A549 (cell line): ENCODE results near the gene SRRT. TPM values are rescaled to one million over a fixed set of nuclear protein-coding genes. Genes with fewer than 3 reads are reported as not detected.

Experiments
- ATAC-seq, 2 experiments: fragments of 200-7000 bp in 1 of 2; fragments of >200 bp in 1 of 2; cut with Nextera tagmentation in 1 of 2; cut with Tn5 transposase in 1 of 2; 3 replicates each; pipeline versions ENCODE4 v1.8.0 to v1.9.1; 2018 to 2020; ENCODE audit warnings: mild to moderate bottlenecking in 1 of 2, moderate library complexity in 1 of 2
- CTCF ChIA-PET: fragments of 300-600 bp; sonication (Branson Sonifier 250); formaldehyde crosslinking; extraction: SDS; loops from one replicate; lab custom pipeline; 2021; ENCODE audit warnings: antibody characterized with exemption, inconsistent platforms; lab: Yijun Ruan, JAX
- POLR2A ChIA-PET: fragments of 350-600 bp; formaldehyde crosslinking; extraction: SDS; loops from one replicate; lab custom pipeline; 2021; ENCODE audit warnings: antibody characterized with exemption, inconsistent platforms; lab: Yijun Ruan, JAX
- DNase-seq, 2 experiments: peaks; one replicate each; pipeline versions ENCODE4 v3.0.0 to v3.0.0-alpha.2; 2011 to 2016; ENCODE audit warnings: low read depth in 1 of 2, low spot score in 1 of 2
- FAIRE-seq: peaks from 2 replicates; lab custom pipeline; 2011; peaks lifted over from hg19 to GRCh38; lab: Jason Lieb, UNC
- H3K27ac ChIP-seq, 2 experiments: fragments of >200 bp; sonication (Bioruptor Twin); formaldehyde crosslinking; 3 replicates each; pipeline ENCODE4 v1.5.1; 2016 to 2017
- H3K4me1 ChIP-seq: fragments of >200 bp; sonication (Bioruptor Twin); formaldehyde crosslinking; 3 replicates; pipeline ENCODE4 v1.6.1; 2016
- H3K4me2 ChIP-seq: fragments of >200 bp; sonication (Bioruptor Twin); formaldehyde crosslinking; 3 replicates; pipeline ENCODE4 v1.6.1; 2016
- H3K4me3 ChIP-seq: fragments of >200 bp; sonication (Bioruptor Twin); formaldehyde crosslinking; 3 replicates; pipeline ENCODE4 v1.5.1; 2016
- H3K9me3 ChIP-seq: fragments of >200 bp; sonication (Bioruptor Twin); formaldehyde crosslinking; 3 replicates; pipeline ENCODE4 v1.6.1; 2016
- BHLHE40 ChIP-seq: IDR thresholded peaks from 2 replicates; pipeline ENCODE4 v1.6.1; 2012; ENCODE audit warnings: low read depth, low read length, inconsistent platforms
- CBX8 ChIP-seq: fragments of 200-600 bp; sonication (generic); IDR thresholded peaks from 2 replicates; pipeline ENCODE4 v1.6.1; 2016
- EHF ChIP-seq: fragments of 250-450 bp; sonication (Bioruptor Pico); IDR thresholded peaks from 2 replicates; pipeline ENCODE4 v1.5.0; 2020; ENCODE audit warnings: mild to moderate bottlenecking
- EHMT2 ChIP-seq: fragments of 200-600 bp; sonication (generic); IDR thresholded peaks from 2 replicates; pipeline ENCODE4 v1.6.1; 2016; ENCODE audit warnings: antibody characterized with exemption, low read depth, mild to moderate bottlenecking, moderate library complexity
- HDAC2 ChIP-seq: fragments of 200-600 bp; sonication (generic); IDR thresholded peaks from 2 replicates; pipeline ENCODE4 v1.6.1; 2016
- HOXA7 ChIP-seq: fragments of 250-450 bp; sonication (Bioruptor Pico); IDR thresholded peaks from 2 replicates; pipeline ENCODE4 v1.5.0; 2020; ENCODE audit warnings: mild to moderate bottlenecking, moderate library complexity
- HOXB5 ChIP-seq: fragments of 250-450 bp; sonication (Bioruptor Pico); IDR thresholded peaks from 2 replicates; pipeline ENCODE4 v1.5.0; 2020; ENCODE audit warnings: mild to moderate bottlenecking, moderate library complexity
- MAX ChIP-seq: IDR thresholded peaks from 2 replicates; pipeline ENCODE4 v1.6.1; 2012
- MYC ChIP-seq: IDR thresholded peaks from 2 replicates; pipeline ENCODE4 v1.6.1; 2012; ENCODE audit warnings: mild to moderate bottlenecking, inconsistent platforms, low read length, improper control_type of control experiment, borderline replicate concordance
- NFE2L2 ChIP-seq: fragments of 150-350 bp; conservative IDR thresholded peaks from 2 replicates; pipeline ENCODE4 v1.6.1; 2014; ENCODE audit warnings: low read length
- NR3C1 ChIP-seq: fragments of >200 bp; sonication (Bioruptor Twin); formaldehyde crosslinking; IDR thresholded peaks from 3 replicates; pipeline ENCODE4 v1.6.1; 2017
- PBX3 ChIP-seq: IDR thresholded peaks from 2 replicates; pipeline ENCODE4 v1.6.1; 2012
- PHF8 ChIP-seq: fragments of 200-600 bp; sonication (generic); IDR thresholded peaks from 2 replicates; pipeline ENCODE4 v1.6.1; 2016; ENCODE audit warnings: low read depth, mild to moderate bottlenecking, antibody characterized with exemption, moderate library complexity, borderline replicate concordance
- POLR2A ChIP-seq: IDR thresholded peaks from 2 replicates; pipeline ENCODE4 v1.6.1; 2012; ENCODE audit warnings: mild to moderate bottlenecking, low read length
- POLR2AphosphoS2 ChIP-seq: conservative IDR thresholded peaks from 2 replicates; pipeline ENCODE4 v1.6.1; 2012; ENCODE audit warnings: low read length, improper control_type of control experiment, inconsistent platforms
- RFX5 ChIP-seq: fragments of 450-650 bp; IDR thresholded peaks from 2 replicates; pipeline ENCODE4 v1.7.1; 2014; ENCODE audit warnings: antibody characterized with exemption, mild to moderate bottlenecking, moderate library complexity
- RNF2 ChIP-seq: fragments of 200-600 bp; sonication (generic); IDR thresholded peaks from 2 replicates; pipeline ENCODE4 v1.6.1; 2016; ENCODE audit warnings: low read depth, mild to moderate bottlenecking, antibody characterized with exemption, moderate library complexity, borderline replicate concordance
- TP53 ChIP-seq: fragments of 250-450 bp; sonication (Bioruptor Pico); IDR thresholded peaks from 2 replicates; pipeline ENCODE4 v1.5.0; 2021; ENCODE audit warnings: mild to moderate bottlenecking, moderate library complexity
- ZFP36 ChIP-seq: fragments of 450-650 bp; IDR thresholded peaks from 2 replicates; pipeline ENCODE4 v1.6.1; 2014; ENCODE audit warnings: borderline replicate concordance; ENCODE audit not compliant: partially characterized antibody
- WGBS: methylation state at CpG from one replicate; pipeline ENCODE4 v1.1.6; 2017; ENCODE audit errors: missing lambda C conversion rate; 5-methylcytosine and 5-hydroxymethylcytosine counted together
- polyA plus RNA-seq, 4 experiments: library from polyadenylated mRNA; depleted of rRNA in 3 of 4; stranded (reverse); fragments of >200 nt; fragmentation: RNase III in 1 of 4; extraction: RNeasy Plus Mini Kit Qiagen cat#74134 plus additional on column Dnase treatment in 1 of 4; gene quantifications; 2 replicates in 3 of 4; 3 replicates in 1 of 4; pipeline ENCODE4 v1.2.3, GENCODE V29; 2011 to 2017
- TF ChIP-seq, protein P1 (sequence below): IDR thresholded peaks from 2 replicates; pipeline ENCODE4 v1.6.1; 2012; ENCODE audit warnings: low read depth, borderline replicate concordance
- TF ChIP-seq, protein P2 (sequence below): fragments of 250-450 bp; sonication (Bioruptor Pico); IDR thresholded peaks from 2 replicates; pipeline ENCODE4 v1.5.0; 2020; ENCODE audit warnings: low read depth, mild to moderate bottlenecking, moderate library complexity
- TF ChIP-seq, protein P3 (sequence below): fragments of >200 bp; sonication (Bioruptor Twin); formaldehyde crosslinking; IDR thresholded peaks from 3 replicates; pipeline ENCODE4 v1.6.1; 2016

SRRT gene
- polyA plus RNA-seq, 2 of the 4 experiments (the other 2 are of a cell fraction), result 49.9 to 194 TPM

DNA sequence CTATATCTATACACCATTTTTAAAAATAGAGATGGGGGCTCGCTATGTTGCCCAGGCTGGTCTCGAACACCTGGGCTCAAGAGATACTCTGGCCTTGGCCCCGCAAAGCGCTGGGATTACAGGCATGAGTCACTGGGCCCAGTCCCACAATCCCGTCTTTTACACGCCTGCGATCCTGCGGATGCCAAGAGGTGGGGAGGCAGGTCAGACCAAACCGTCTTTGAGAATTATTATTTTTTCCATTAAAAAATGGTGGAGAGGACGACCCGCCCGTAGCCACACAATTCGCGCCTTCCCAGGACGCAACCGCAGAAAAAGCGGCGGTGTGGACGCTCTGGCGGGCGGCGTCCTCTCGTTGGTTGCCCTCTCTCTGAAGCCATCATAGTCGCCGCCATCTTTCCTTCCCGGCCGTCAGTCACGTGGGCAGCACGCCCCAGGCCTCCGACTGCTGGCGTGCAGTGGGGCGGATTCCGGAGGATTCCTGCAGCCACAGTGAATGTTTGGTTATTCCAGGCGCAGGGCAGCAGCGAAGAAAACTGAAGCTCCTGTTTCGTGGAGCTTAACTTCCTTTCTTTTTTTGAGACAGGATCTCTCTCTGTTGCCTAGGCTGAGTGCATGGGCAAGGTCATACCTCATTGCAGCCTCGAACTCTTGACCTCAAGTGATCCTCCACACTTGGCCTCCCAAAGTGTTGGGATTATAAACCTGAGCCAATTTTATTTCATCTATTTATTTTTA, 37.6 kb upstream of the SRRT start (continued):
- TF ChIP-seq, protein P1, sequence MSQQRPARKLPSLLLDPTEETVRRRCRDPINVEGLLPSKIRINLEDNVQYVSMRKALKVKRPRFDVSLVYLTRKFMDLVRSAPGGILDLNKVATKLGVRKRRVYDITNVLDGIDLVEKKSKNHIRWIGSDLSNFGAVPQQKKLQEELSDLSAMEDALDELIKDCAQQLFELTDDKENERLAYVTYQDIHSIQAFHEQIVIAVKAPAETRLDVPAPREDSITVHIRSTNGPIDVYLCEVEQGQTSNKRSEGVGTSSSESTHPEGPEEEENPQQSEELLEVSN, result peak; percentile 96

- Histone ChIP-seq H3K9me3 (no peaks in the 10 kb centered on the region), H3K4me3 (no peak overlapping the region), H3K4me1 (peaks cover 14% of the 10 kb centered on the region), H3K27ac (no peak overlapping the region), H3K4me2 (no peak overlapping the region)
- DNase-seq, result no peak
- 91% methylated on average over 18 of the region's 18 CpGs for WGBS
- FAIRE-seq, result no peak
- ChIA-PET CTCF (interaction anchor here (1.2 to 1.9 kb wide), 2 partner anchors 39 to 135 kb away, joined by 3 to 5 read pairs; no protein-coding TSS in a partner anchor), POLR2A (no interaction called here)
- ATAC-seq, result no peak
- TF ChIP-seq, protein P2, sequence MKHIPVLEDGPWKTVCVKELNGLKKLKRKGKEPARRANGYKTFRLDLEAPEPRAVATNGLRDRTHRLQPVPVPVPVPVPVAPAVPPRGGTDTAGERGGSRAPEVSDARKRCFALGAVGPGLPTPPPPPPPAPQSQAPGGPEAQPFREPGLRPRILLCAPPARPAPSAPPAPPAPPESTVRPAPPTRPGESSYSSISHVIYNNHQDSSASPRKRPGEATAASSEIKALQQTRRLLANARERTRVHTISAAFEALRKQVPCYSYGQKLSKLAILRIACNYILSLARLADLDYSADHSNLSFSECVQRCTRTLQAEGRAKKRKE (CRISPR knock-in tag), result no peak
- TF ChIP-seq HOXA7 (CRISPR knock-in tag) (no peak), MYC (no peak), RNF2 (no peak), CBX8 (no peak), RFX5 (no peak), NR3C1 (no peak), HDAC2 (no peak), NFE2L2 (no peak), HOXB5 (CRISPR knock-in tag) (no peak), MAX (no peak), EHMT2 (no peak), POLR2AphosphoS2 (no peak), EHF (CRISPR knock-in tag) (no peak), TP53 (no peak), PBX3 (no peak), ZFP36 (no peak), PHF8 (no peak)
- TF ChIP-seq, protein P3, sequence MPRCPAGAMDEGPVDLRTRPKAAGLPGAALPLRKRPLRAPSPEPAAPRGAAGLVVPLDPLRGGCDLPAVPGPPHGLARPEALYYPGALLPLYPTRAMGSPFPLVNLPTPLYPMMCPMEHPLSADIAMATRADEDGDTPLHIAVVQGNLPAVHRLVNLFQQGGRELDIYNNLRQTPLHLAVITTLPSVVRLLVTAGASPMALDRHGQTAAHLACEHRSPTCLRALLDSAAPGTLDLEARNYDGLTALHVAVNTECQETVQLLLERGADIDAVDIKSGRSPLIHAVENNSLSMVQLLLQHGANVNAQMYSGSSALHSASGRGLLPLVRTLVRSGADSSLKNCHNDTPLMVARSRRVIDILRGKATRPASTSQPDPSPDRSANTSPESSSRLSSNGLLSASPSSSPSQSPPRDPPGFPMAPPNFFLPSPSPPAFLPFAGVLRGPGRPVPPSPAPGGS, result no peak
Observed at GRCh38 chr7:100839361-100839760, 35.5 kb upstream of the SRRT start.

DNA sequence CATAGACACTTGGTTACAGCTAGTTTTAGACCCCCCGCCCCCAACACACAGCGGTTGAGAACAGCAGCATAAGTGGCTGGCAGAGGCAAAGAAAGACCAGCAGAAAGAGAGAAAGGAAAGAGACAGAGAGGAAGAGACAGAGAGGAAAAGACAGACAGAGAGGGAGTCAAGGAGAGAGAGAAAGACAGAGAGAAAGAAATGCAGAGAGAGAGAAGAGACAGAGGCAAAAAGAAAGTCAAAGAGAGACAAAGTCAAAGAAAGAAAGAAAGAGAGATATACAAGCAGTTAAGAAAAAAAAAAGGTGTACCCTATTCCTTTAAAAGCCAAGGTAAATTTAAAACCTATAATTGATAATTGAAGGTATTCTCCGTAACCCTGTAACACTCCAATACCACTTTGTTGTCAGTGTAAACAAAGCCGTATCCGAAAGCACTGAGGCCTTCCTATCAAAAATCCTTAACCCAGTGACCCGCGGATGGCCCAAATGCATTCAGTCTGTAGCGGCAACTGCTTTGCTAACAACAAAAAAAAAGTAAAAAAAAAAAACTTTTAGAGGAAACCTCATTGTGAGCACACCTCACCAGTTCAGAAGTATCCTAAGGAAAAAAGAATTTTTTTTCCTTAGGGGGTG, 34.3 kb upstream of the SRRT start:
- Histone ChIP-seq H3K4me1 (peaks cover 14% of the 10 kb centered on the region), H3K27ac (no peak overlapping the region), H3K9me3 (no peaks in the 10 kb centered on the region)
- ATAC-seq, result no peak
- POLR2A ChIA-PET, result no interaction called here
- TF ChIP-seq MAX, result no peak
- no peak for TF ChIP-seq BHLHE40
- no peak for TF ChIP-seq POLR2A
- TF ChIP-seq, all 56 proteins: peak for 0
- no peak for DNase-seq
- CTCF ChIA-PET, result interaction anchor here (1.2 to 2.7 kb wide), 4 partner anchors 11 to 136 kb away, joined by 3 to 28 read pairs (median 8); partner anchors contain the start of gene SLC12A9
- Histone ChIP-seq H3K4me3 (no peak overlapping the region), H3K4me2 (no peak overlapping the region)
- 90% methylated on average over 8 of the region's 8 CpGs for WGBS
- FAIRE-seq, result no peak
